Measurements from ENCODE around the gene SHOC2. TPM values are rescaled to one million over a fixed set of nuclear protein-coding genes. Genes with fewer than 3 reads are reported as not detected.

Gene SHOC2
- total and polyA plus RNA-seq, 2 of the 13 experiments (the other 11 are each of a cell fraction or from before 2014, with no cell fraction given) = 8.6 to 25.5 TPM

- TF ChIP-seq SIN3B (IDR thresholded peaks at IDR 0.05; ENCODE audit: low read length) (no peak), ZSCAN21 (CRISPR knock-in tag; IDR thresholded peaks at IDR 0.05; ENCODE audit: borderline replicate concordance) (no peak; the same call in 1 of the 2 replicates), FOXP4 (CRISPR knock-in tag; IDR thresholded peaks at IDR 0.05) (no peak; the same call in 1 of the 2 replicates), ZNF569 (CRISPR knock-in tag; IDR thresholded peaks at IDR 0.05; ENCODE audit: borderline replicate concordance) (no peak), MAF1 (CRISPR knock-in tag; IDR thresholded peaks at IDR 0.05; ENCODE audit: borderline replicate concordance) (no peak), BHLHE40 (IDR thresholded peaks at IDR 0.05; ENCODE audit: low read length) (no peak; the same call in 1 of the 2 replicates), ZBTB1 (CRISPR knock-in tag; IDR thresholded peaks at IDR 0.05; ENCODE audit: borderline replicate concordance) (no peak), LRRFIP1 (CRISPR knock-in tag; conservative IDR thresholded peaks at IDR 0.05) (no peak), SRSF4 (IDR thresholded peaks at IDR 0.05; ENCODE audit: low read depth, low read length, poor library complexity, severe bottlenecking) (no peak), NFE2L1 (CRISPR knock-in tag; IDR thresholded peaks at IDR 0.05; ENCODE audit: borderline replicate concordance) (no peak), TBL1XR1 (IDR thresholded peaks at IDR 0.05; ENCODE audit: borderline replicate concordance, low read length, partially characterized antibody) (no peak), CEBPG (CRISPR knock-in tag; IDR thresholded peaks at IDR 0.05) (peak; percentile 52), TCF12 (IDR thresholded peaks at IDR 0.05) (no peak), TCF12 (CRISPR knock-in tag; IDR thresholded peaks at IDR 0.05) (no peak), HNF4A (CRISPR knock-in tag; IDR thresholded peaks at IDR 0.05) (no peak), ZNF883 (CRISPR knock-in tag; IDR thresholded peaks at IDR 0.05; ENCODE audit: not compliant biosample characterization) (peak; percentile 82), PLRG1 (conservative IDR thresholded peaks at IDR 0.05) (no peak), ZMYM4 (CRISPR knock-in tag; IDR thresholded peaks at IDR 0.05) (peak; percentile 45; the same call in 1 of the 2 replicates), ZNF629 (CRISPR knock-in tag; conservative IDR thresholded peaks at IDR 0.05) (no peak), ZFP36L1 (CRISPR knock-in tag; IDR thresholded peaks at IDR 0.05) (no peak; the same call in 1 of the 2 replicates), DR1 (CRISPR knock-in tag; IDR thresholded peaks at IDR 0.05) (0 out of 2 replicates have a peak, but pooled peaks have one; percentile 29), ZNF329 (CRISPR knock-in tag; IDR thresholded peaks at IDR 0.05; ENCODE audit: low read depth) (no peak; the same call in 1 of the 2 replicates)
- TF ChIP-seq, protein P1, sequence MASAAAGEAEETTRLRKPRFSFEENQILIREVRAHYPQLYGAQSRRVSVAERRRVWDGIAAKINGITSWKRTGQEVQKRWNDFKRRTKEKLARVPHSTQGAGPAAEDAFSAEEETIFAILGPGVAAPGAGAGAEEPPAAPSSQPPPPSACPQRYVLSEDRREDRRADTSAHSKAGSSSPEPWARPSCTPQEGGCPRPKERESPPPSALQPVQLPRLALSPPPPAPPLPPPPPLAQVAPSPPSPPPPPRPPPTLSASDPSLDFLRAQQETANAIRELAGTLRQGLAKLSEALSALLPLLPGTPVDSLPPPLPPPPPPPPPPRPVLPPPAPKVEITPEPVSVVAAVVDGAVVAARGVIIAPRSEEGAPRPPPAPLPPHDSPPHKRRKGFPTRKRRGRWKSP (CRISPR knock-in tag; IDR thresholded peaks at IDR 0.05) = 0 out of 2 replicates have a peak, but pooled peaks have one; percentile 41
Observed at GRCh38 chr10:110872145-110872983, 47.0 kb upstream of the SHOC2 start (continued).
